ENCODE data around the gene CTNND2. TPM values are rescaled to one million over a fixed set of nuclear protein-coding genes. Genes with fewer than 3 reads are reported as not detected.

The CTNND2 gene
- total and polyA plus RNA-seq, 10 of the 15 experiments (the other 5 are each of a cell fraction or from before 2014, with no cell fraction given) = 0.02 to 0.16 (median 0.04) TPM; not detected in 7

GRCh38 chr5:11298877-11299276 is 605.4 kb downstream of the CTNND2 start:
- H3K36me3 ChIP-seq (ENCODE audit: control insufficient read depth in 2 of 2, insufficient read depth in 2 of 2, low read length in 1 of 2) = no peaks in the 10 kb centered on the region
- H3K9me3 ChIP-seq (replicated peaks; ENCODE audit: control insufficient read depth, insufficient read depth, low read length) = no peaks in the 10 kb centered on the region
- H3K9ac ChIP-seq (ENCODE audit: control insufficient read depth, insufficient read depth, low read length) = no peak overlapping the region
- in situ Hi-C loops (cut with MboI) (no loop called here), intact Hi-C loops (cut with micrococcal nuclease; ENCODE audit: unreplicated experiment) (no loop called here)
- H2AFZ ChIP-seq (ENCODE audit: control insufficient read depth, low read depth, low read length) = no peak overlapping the region
- H3K27ac ChIP-seq (ENCODE audit: control insufficient read depth, insufficient read depth) = no peak overlapping the region
- ChIA-PET CTCF (no interaction called here), RAD21 (ENCODE audit: unreplicated experiment) (no interaction called here), POLR2A (no interaction called here), SMC1A (ENCODE audit: uncharacterized antibody, unreplicated experiment) (interaction anchor here (1.0 kb wide), 1 partner anchor 14 kb away, joined by 3 read pairs; no protein-coding TSS in a partner anchor)
- WGBS (ENCODE audit: insufficient coverage, insufficient replicate concordance, low lambda C conversion rate, missing lambda C conversion rate) = 51% methylated on average over 4 of the region's 4 CpGs
- no peaks in the 10 kb centered on the region for H4K20me1 ChIP-seq (ENCODE audit: control insufficient read depth, insufficient read depth)
- DNase-seq (ENCODE audit: low read depth, low spot score) (no peak), FAIRE-seq (no peak), ATAC-seq (no peak)
- no peak overlapping the region for H3K4me2 ChIP-seq (ENCODE audit: control insufficient read depth, insufficient read depth)
- no peaks in the 10 kb centered on the region for H3K4me1 ChIP-seq (ENCODE audit: control insufficient read depth, insufficient read depth, low read length)
- no TSS peak for BruUV-seq (replicated peaks)
- no peaks in the 10 kb centered on the region for H3K79me2 ChIP-seq (ENCODE audit: control insufficient read depth, insufficient read depth, low read length)
- no peak overlapping the region for H3K4me3 ChIP-seq
- TF ChIP-seq ZNF384 (IDR thresholded peaks at IDR 0.05; ENCODE audit: borderline replicate concordance, low read depth, low read length) (no peak), NBN (IDR thresholded peaks at IDR 0.05) (no peak), ESRRA (IDR thresholded peaks at IDR 0.05; ENCODE audit: low read length) (no peak), WRNIP1 (IDR thresholded peaks at IDR 0.05; ENCODE audit: borderline replicate concordance, low read depth, low read length) (no peak), PML (IDR thresholded peaks at IDR 0.05; ENCODE audit: low read length) (no peak), PKNOX1 (IDR thresholded peaks at IDR 0.05) (no peak), NRF1 (conservative IDR thresholded peaks at IDR 0.05; ENCODE audit: low read depth, low read length) (no peak), EZH2 (IDR thresholded peaks at IDR 0.05; ENCODE audit: borderline replicate concordance, control insufficient read depth, low read depth, low read length) (no peak), JUND (IDR thresholded peaks at IDR 0.05; ENCODE audit: low read depth, low read length) (no peak), SRF (IDR thresholded peaks at IDR 0.05; ENCODE audit: low read depth in 2 of 2, low read length in 2 of 2) (no peak), BCL3 (IDR thresholded peaks at IDR 0.05; ENCODE audit: borderline replicate concordance, insufficient read depth, low read depth, low read length, poor library complexity, severe bottlenecking) (no peak), REST (IDR thresholded peaks at IDR 0.05; ENCODE audit: low read depth, low read length) (no peak), KAT2A (conservative IDR thresholded peaks at IDR 0.05; ENCODE audit: control insufficient read depth, low read depth, low read length) (no peak), E4F1 (IDR thresholded peaks at IDR 0.05; ENCODE audit: borderline replicate concordance, partially characterized antibody) (no peak), MTA3 (IDR thresholded peaks at IDR 0.05; ENCODE audit: borderline replicate concordance, low read length) (no peak)
- H3K27me3 ChIP-seq (replicated peaks in 1 of 2; ENCODE audit: control insufficient read depth in 2 of 2, insufficient read depth in 2 of 2, low read length in 1 of 2) = no peaks in the 10 kb centered on the region

Measured in GM12878 (cell line).